Measurements from ENCODE around the gene TFCP2.

The TFCP2 gene

GRCh38 chr12:51192284-51192671, 19.3 kb upstream of the TFCP2 start:
- no CpG with 5 or more reads among the region's 5 CpGs for WGBS (ENCODE audit: extremely low coverage, insufficient coverage, low lambda C conversion rate)
- H3K79me1 ChIP-seq (ENCODE audit: low read length): no peaks in the 10 kb centered on the region
- H3K4me2 ChIP-seq (ENCODE audit: low read length): no peak overlapping the region
- no peak overlapping the region for H3K4ac ChIP-seq (ENCODE audit: low read depth, low read length)
- H3K18ac ChIP-seq (ENCODE audit: low read length): no peak overlapping the region
- H3K56ac ChIP-seq (ENCODE audit: low read length): no peak overlapping the region
- H4K8ac ChIP-seq (ENCODE audit: low read depth, low read length): no peak overlapping the region
- H2BK15ac ChIP-seq (replicated peaks; ENCODE audit: low read depth): no peak overlapping the region
- DNase-seq: no peak
- H4K5ac ChIP-seq (ENCODE audit: low read length): no peak overlapping the region
- H3K23ac ChIP-seq (ENCODE audit: low read length): no peak overlapping the region
- H3K27ac ChIP-seq (ENCODE audit: low read depth, low read length): no peak overlapping the region
- no peak overlapping the region for H2AK5ac ChIP-seq (ENCODE audit: low read length)
- H3K4me3 ChIP-seq (ENCODE audit: low read length): no peak overlapping the region
- no peaks in the 10 kb centered on the region for H3K36me3 ChIP-seq (ENCODE audit: control insufficient read depth, insufficient read depth, low read length)
- H2BK120ac ChIP-seq (ENCODE audit: low read depth, low read length): no peak overlapping the region
- no peaks in the 10 kb centered on the region for H3K79me2 ChIP-seq (ENCODE audit: control insufficient read depth, insufficient read depth, low read length)
- no peak overlapping the region for H3K9ac ChIP-seq (ENCODE audit: low read length)
- no peaks in the 10 kb centered on the region for H3K27me3 ChIP-seq (ENCODE audit: insufficient read depth, low read length, poor library complexity)
- no peak overlapping the region for H2BK5ac ChIP-seq (ENCODE audit: low read length)
- no peaks in the 10 kb centered on the region for H3K4me1 ChIP-seq (ENCODE audit: control insufficient read depth, low read depth, low read length)

- no peak overlapping the region for H3K27ac ChIP-seq (ENCODE audit: low read depth, low read length)
- H2AK5ac ChIP-seq (ENCODE audit: low read length): no peak overlapping the region
- H3K4ac ChIP-seq (ENCODE audit: low read depth, low read length): no peak overlapping the region
- no peak for DNase-seq
- H3K9ac ChIP-seq (ENCODE audit: low read length): no peak overlapping the region
- H2BK15ac ChIP-seq (replicated peaks; ENCODE audit: low read depth): no peak overlapping the region
- H2BK5ac ChIP-seq (ENCODE audit: low read length): no peak overlapping the region
- H3K36me3 ChIP-seq (ENCODE audit: control insufficient read depth, insufficient read depth, low read length): no peaks in the 10 kb centered on the region
- H3K4me3 ChIP-seq (ENCODE audit: low read length): no peak overlapping the region
- H3K79me2 ChIP-seq (ENCODE audit: control insufficient read depth, insufficient read depth, low read length): no peaks in the 10 kb centered on the region
- no peak overlapping the region for H3K56ac ChIP-seq (ENCODE audit: low read length)
- H3K4me2 ChIP-seq (ENCODE audit: low read length): no peak overlapping the region
- H4K5ac ChIP-seq (ENCODE audit: low read length): no peak overlapping the region
- no peaks in the 10 kb centered on the region for H3K79me1 ChIP-seq (ENCODE audit: low read length)
- H3K27me3 ChIP-seq (ENCODE audit: insufficient read depth, low read length, poor library complexity): no peaks in the 10 kb centered on the region
- no peaks in the 10 kb centered on the region for H3K4me1 ChIP-seq (ENCODE audit: control insufficient read depth, low read depth, low read length)
- no peak overlapping the region for H3K18ac ChIP-seq (ENCODE audit: low read length)
- no CpG with 5 or more reads among the region's 12 CpGs for WGBS (ENCODE audit: extremely low coverage, insufficient coverage, low lambda C conversion rate)
- no peak overlapping the region for H4K8ac ChIP-seq (ENCODE audit: low read depth, low read length)
- no peak overlapping the region for H3K23ac ChIP-seq (ENCODE audit: low read length)
- no peak overlapping the region for H2BK120ac ChIP-seq (ENCODE audit: low read depth, low read length)
Observed at GRCh38 chr12:51191516-51192283, 18.8 kb upstream of the TFCP2 start.

- Histone ChIP-seq H3K4me3 (ENCODE audit: low read length) (no peak overlapping the region), H3K27me3 (ENCODE audit: insufficient read depth, low read length, poor library complexity) (no peaks in the 10 kb centered on the region), H4K8ac (ENCODE audit: low read depth, low read length) (no peak overlapping the region), H3K56ac (ENCODE audit: low read length) (no peak overlapping the region), H2AK5ac (ENCODE audit: low read length) (no peak overlapping the region), H3K4ac (ENCODE audit: low read depth, low read length) (no peak overlapping the region), H3K27ac (ENCODE audit: low read depth, low read length) (no peak overlapping the region), H3K79me1 (ENCODE audit: low read length) (no peaks in the 10 kb centered on the region), H3K4me2 (ENCODE audit: low read length) (no peak overlapping the region), H2BK15ac (replicated peaks; ENCODE audit: low read depth) (no peak overlapping the region), H3K79me2 (ENCODE audit: control insufficient read depth, insufficient read depth, low read length) (no peaks in the 10 kb centered on the region), H3K36me3 (ENCODE audit: control insufficient read depth, insufficient read depth, low read length) (no peaks in the 10 kb centered on the region), H4K5ac (ENCODE audit: low read length) (no peak overlapping the region), H2BK5ac (ENCODE audit: low read length) (no peak overlapping the region), H3K23ac (ENCODE audit: low read length) (no peak overlapping the region), H3K4me1 (ENCODE audit: control insufficient read depth, low read depth, low read length) (no peaks in the 10 kb centered on the region), H2BK120ac (ENCODE audit: low read depth, low read length) (no peak overlapping the region), H3K18ac (ENCODE audit: low read length) (no peak overlapping the region), H3K9ac (ENCODE audit: low read length) (no peak overlapping the region)
- no peak for DNase-seq
- WGBS (ENCODE audit: extremely low coverage, insufficient coverage, low lambda C conversion rate): no CpG with 5 or more reads among the region's 4 CpGs
Observed at GRCh38 chr12:51190820-51191219, 17.9 kb upstream of the TFCP2 start.

- Histone ChIP-seq H3K79me2 (ENCODE audit: control insufficient read depth, insufficient read depth, low read length) (no peaks in the 10 kb centered on the region), H4K5ac (ENCODE audit: low read length) (no peak overlapping the region), H3K4me2 (ENCODE audit: low read length) (no peak overlapping the region), H3K4me1 (ENCODE audit: control insufficient read depth, low read depth, low read length) (no peaks in the 10 kb centered on the region), H2BK120ac (ENCODE audit: low read depth, low read length) (no peak overlapping the region), H2BK5ac (ENCODE audit: low read length) (no peak overlapping the region), H3K18ac (ENCODE audit: low read length) (no peak overlapping the region), H3K23ac (ENCODE audit: low read length) (no peak overlapping the region), H3K27ac (ENCODE audit: low read depth, low read length) (no peak overlapping the region), H3K4ac (ENCODE audit: low read depth, low read length) (no peak overlapping the region), H3K79me1 (ENCODE audit: low read length) (no peaks in the 10 kb centered on the region), H3K9ac (ENCODE audit: low read length) (no peak overlapping the region), H2BK15ac (replicated peaks; ENCODE audit: low read depth) (no peak overlapping the region), H2AK5ac (ENCODE audit: low read length) (no peak overlapping the region), H3K36me3 (ENCODE audit: control insufficient read depth, insufficient read depth, low read length) (no peaks in the 10 kb centered on the region), H3K4me3 (ENCODE audit: low read length) (no peak overlapping the region), H3K27me3 (ENCODE audit: insufficient read depth, low read length, poor library complexity) (no peaks in the 10 kb centered on the region), H4K8ac (ENCODE audit: low read depth, low read length) (no peak overlapping the region), H3K56ac (ENCODE audit: low read length) (no peak overlapping the region)
- DNase-seq: no peak
- no CpG with 5 or more reads among the region's 14 CpGs for WGBS (ENCODE audit: extremely low coverage, insufficient coverage, low lambda C conversion rate)
Observed at GRCh38 chr12:51189790-51190355, 16.9 kb upstream of the TFCP2 start.

- H3K27ac ChIP-seq (ENCODE audit: low read depth, low read length): no peak overlapping the region
- H3K79me1 ChIP-seq (ENCODE audit: low read length): no peaks in the 10 kb centered on the region
- no peak overlapping the region for H4K5ac ChIP-seq (ENCODE audit: low read length)
- no peak overlapping the region for H2BK15ac ChIP-seq (replicated peaks; ENCODE audit: low read depth)
- H3K4ac ChIP-seq (ENCODE audit: low read depth, low read length): no peak overlapping the region
- no CpG with 5 or more reads among the region's 14 CpGs for WGBS (ENCODE audit: extremely low coverage, insufficient coverage, low lambda C conversion rate)
- no peak overlapping the region for H2AK5ac ChIP-seq (ENCODE audit: low read length)
- H2BK120ac ChIP-seq (ENCODE audit: low read depth, low read length): no peak overlapping the region
- no peak overlapping the region for H3K4me2 ChIP-seq (ENCODE audit: low read length)
- H3K9ac ChIP-seq (ENCODE audit: low read length): no peak overlapping the region
- no peak overlapping the region for H3K56ac ChIP-seq (ENCODE audit: low read length)
- H3K36me3 ChIP-seq (ENCODE audit: control insufficient read depth, insufficient read depth, low read length): no peaks in the 10 kb centered on the region
- H2BK5ac ChIP-seq (ENCODE audit: low read length): no peak overlapping the region
- no peaks in the 10 kb centered on the region for H3K79me2 ChIP-seq (ENCODE audit: control insufficient read depth, insufficient read depth, low read length)
- no peak for DNase-seq
- peak overlapping the region; percentile 45 for H3K23ac ChIP-seq (ENCODE audit: low read length)
- no peak overlapping the region for H3K4me3 ChIP-seq (ENCODE audit: low read length)
- H3K18ac ChIP-seq (ENCODE audit: low read length): no peak overlapping the region
- H4K8ac ChIP-seq (ENCODE audit: low read depth, low read length): no peak overlapping the region
- no peaks in the 10 kb centered on the region for H3K27me3 ChIP-seq (ENCODE audit: insufficient read depth, low read length, poor library complexity)
- no peaks in the 10 kb centered on the region for H3K4me1 ChIP-seq (ENCODE audit: control insufficient read depth, low read depth, low read length)
Observed at GRCh38 chr12:51188359-51189051, 15.6 kb upstream of the TFCP2 start.
